ENCODE measurements around the gene OBI1. TPM values are rescaled to one million over a fixed set of nuclear protein-coding genes. Genes with fewer than 3 reads are reported as not detected.
"Not testable (repeated sequence)": the region's sequence is repeated elsewhere in the genome, so short reads cannot be mapped to it uniquely, and the experiment has no call there.

Gene OBI1
- polyA plus RNA-seq, 5 donors = 16.0 to 27.5 (median 20.2) TPM

- no peak for DNase-seq
These were observed 8.3 kb downstream of the OBI1 start for GRCh38 chr13:78650717-78651083.

GRCh38 chr13:78649997-78650716 lies 8.8 kb downstream of the OBI1 start:
- no peak for DNase-seq

GRCh38 chr13:78647109-78647678 lies 11.8 kb downstream of the OBI1 start:
- DNase-seq = not testable (repeated sequence)

GRCh38 chr13:78638216-78638615 lies 20.7 kb downstream of the OBI1 start:
- no peak for DNase-seq

- DNase-seq = no peak
These were observed 22.5 kb downstream of the OBI1 start for GRCh38 chr13:78636495-78636894.

- DNase-seq = no peak
These were observed 26.0 kb downstream of the OBI1 start for GRCh38 chr13:78632996-78633395.

- DNase-seq = no peak
These were observed 27.9 kb downstream of the OBI1 start for GRCh38 chr13:78631077-78631476.

- DNase-seq = no peak
These were observed 28.4 kb downstream of the OBI1 start for GRCh38 chr13:78630511-78630910.

GRCh38 chr13:78625384-78625783 lies 33.6 kb downstream of the OBI1 start:
- no peak for DNase-seq

GRCh38 chr13:78623132-78623531 lies 35.8 kb downstream of the OBI1 start:
- DNase-seq = no peak

GRCh38 chr13:78620936-78621470 lies 38.0 kb downstream of the OBI1 start:
- DNase-seq = no peak

- no peak for DNase-seq
These were observed 40.5 kb downstream of the OBI1 start for GRCh38 chr13:78618411-78618810.

- DNase-seq = no peak
These were observed 47.9 kb downstream of the OBI1 start for GRCh38 chr13:78611040-78611439.

- no peak for DNase-seq
These were observed 48.5 kb downstream of the OBI1 start for GRCh38 chr13:78610381-78610883.

GRCh38 chr13:78609464-78610205 lies 49.3 kb downstream of the OBI1 start:
- DNase-seq = no peak

GRCh38 chr13:78608688-78609463 lies 50.1 kb downstream of the OBI1 start:
- DNase-seq = no peak

- no peak for DNase-seq
These were observed 50.7 kb downstream of the OBI1 start for GRCh38 chr13:78608252-78608687.

GRCh38 chr13:78607409-78608251 lies 51.3 kb downstream of the OBI1 start:
- DNase-seq = no peak

- DNase-seq = no peak
These were observed 52.2 kb downstream of the OBI1 start for GRCh38 chr13:78606471-78607408.
